Neural cell (in vitro differentiated cells): ENCODE results near the gene NCKAP5L. TPM values are rescaled to one million over a fixed set of nuclear protein-coding genes. Genes with fewer than 3 reads are reported as not detected.

Experiments
- H2AFZ ChIP-seq: fragments of 200-600, 300-800 bp; sonication (generic), shearing (Covaris generic); 2 replicates; pipeline ENCODE4 v1.6.0; 2014; ENCODE audit warnings: low read depth, mild to moderate bottlenecking, antibody characterized with exemption, low read length, moderate library complexity
- H3F3A ChIP-seq: fragments of 200-600 bp; shearing (Covaris generic); 2 replicates; pipeline ENCODE4 v1.6.1; 2016; ENCODE audit warnings: mild to moderate bottlenecking, moderate library complexity, mixed read lengths, antibody characterized with exemption, low read length; ENCODE audit not compliant: insufficient read depth, poor library complexity, severe bottlenecking
- H3K27ac ChIP-seq: fragments of 200-600, 300-800 bp; sonication (generic), shearing (Covaris generic); 2 replicates; pipeline ENCODE4 v1.5.1; 2014; ENCODE audit warnings: mild to moderate bottlenecking, low read length, moderate library complexity
- H3K27me3 ChIP-seq: fragments of 300-800, 200-600 bp; sonication (generic), shearing (Covaris generic); 2 replicates; pipeline ENCODE4 v1.6.0; 2014; ENCODE audit warnings: mild to moderate bottlenecking, low read depth, low read length, moderate library complexity; ENCODE audit not compliant: insufficient read depth
- H3K36me3 ChIP-seq: fragments of 300-800, 200-600 bp; sonication (generic), shearing (Covaris generic); 2 replicates; pipeline ENCODE4 v1.5.1; 2014; ENCODE audit warnings: mild to moderate bottlenecking, antibody characterized with exemption, low read length, moderate library complexity; ENCODE audit not compliant: insufficient read depth
- H3K4me2 ChIP-seq: fragments of 300-800, 200-600 bp; sonication (generic), shearing (Covaris generic); 2 replicates; pipeline ENCODE4 v1.6.0; 2014; ENCODE audit warnings: mild to moderate bottlenecking, low read length
- H3K4me3 ChIP-seq: fragments of 300-800, 200-600 bp; sonication (generic), shearing (Covaris generic); 2 replicates; pipeline ENCODE4 v1.5.1; 2014; ENCODE audit warnings: mild to moderate bottlenecking, low read length, moderate library complexity
- H3K79me2 ChIP-seq: fragments of 200-600 bp; shearing (Covaris generic); replicated peaks from 2 replicates; pipeline ENCODE4 v1.6.0; 2014; ENCODE audit warnings: mild to moderate bottlenecking, low read length, moderate library complexity; ENCODE audit not compliant: insufficient read depth
- H3K9ac ChIP-seq: fragments of 300-800, 200-600 bp; sonication (generic), shearing (Covaris generic); 2 replicates; pipeline ENCODE4 v1.6.1; 2016; ENCODE audit warnings: mild to moderate bottlenecking, low read length, mixed read lengths
- H3K9me2 ChIP-seq: fragments of 200-600 bp; shearing (Covaris generic); 2 replicates; pipeline ENCODE4 v1.6.1; 2016; ENCODE audit warnings: mild to moderate bottlenecking, low read length, mixed read lengths; ENCODE audit not compliant: insufficient read depth
- H3K9me3 ChIP-seq: fragments of 200-600, 300-800 bp; sonication (generic), shearing (Covaris generic); 2 replicates; pipeline ENCODE4 v1.6.1; 2016; ENCODE audit warnings: mild to moderate bottlenecking, mixed run types, low read length, moderate library complexity, mixed read lengths
- H4K20me1 ChIP-seq: fragments of 200-600 bp; shearing (Covaris generic); 2 replicates; pipeline ENCODE4 v1.6.1; 2016; ENCODE audit warnings: mild to moderate bottlenecking, mixed run types; ENCODE audit not compliant: insufficient read depth
- CTCF ChIP-seq: fragments of 450-650 bp; IDR thresholded peaks from 2 replicates; pipeline ENCODE4 v1.5.1; 2014; ENCODE audit warnings: antibody characterized with exemption, mild to moderate bottlenecking, moderate library complexity; ENCODE audit not compliant: poor library complexity, severe bottlenecking
- EP300 ChIP-seq: fragments of 450-650 bp; conservative IDR thresholded peaks from 2 replicates; pipeline ENCODE4 v1.6.1; 2014; ENCODE audit warnings: antibody characterized with exemption, mild to moderate bottlenecking, moderate library complexity; ENCODE audit not compliant: poor library complexity, severe bottlenecking
- EZH2 ChIP-seq: fragments of 200-600, 300-800 bp; shearing (Covaris generic), sonication (generic); IDR thresholded peaks from 2 replicates; pipeline ENCODE4 v1.6.1; 2014; ENCODE audit warnings: antibody characterized with exemption, low read length, borderline replicate concordance, mild to moderate bottlenecking; ENCODE audit not compliant: insufficient read depth, poor library complexity, severe bottlenecking
- MXI1 ChIP-seq: fragments of 450-650 bp; conservative IDR thresholded peaks from 2 replicates; pipeline ENCODE4 v1.6.1; 2014; ENCODE audit warnings: antibody characterized with exemption, mild to moderate bottlenecking; ENCODE audit not compliant: poor library complexity, severe bottlenecking
- POLR2AphosphoS5 ChIP-seq: IDR thresholded peaks from 2 replicates; pipeline ENCODE4 v1.6.1; 2012
- RAD21 ChIP-seq: fragments of 450-650 bp; conservative IDR thresholded peaks from 2 replicates; pipeline ENCODE4 v1.6.1; 2014; ENCODE audit warnings: antibody characterized with exemption, mild to moderate bottlenecking, moderate library complexity
- REST ChIP-seq: IDR thresholded peaks from 2 replicates; pipeline ENCODE4 v1.6.1; 2012; ENCODE audit warnings: borderline replicate concordance
- SMC3 ChIP-seq: fragments of 450-650 bp; conservative IDR thresholded peaks from 2 replicates; pipeline ENCODE4 v1.6.1; 2014; ENCODE audit warnings: antibody characterized with exemption, mild to moderate bottlenecking, moderate library complexity; ENCODE audit not compliant: poor library complexity
- TAF1 ChIP-seq: IDR thresholded peaks from 2 replicates; pipeline ENCODE4 v1.6.1; 2012; ENCODE audit warnings: low read depth
- polyA plus RNA-seq: library from polyadenylated mRNA; depleted of rRNA; stranded (reverse); fragments of >200 nt; gene quantifications from 2 replicates; pipeline ENCODE4 v1.2.3, GENCODE V29; 2014

Gene NCKAP5L
- polyA plus RNA-seq, 1 donor from 2014 or later, result 6.2 TPM

- Histone ChIP-seq H3K36me3 (no peaks in the 10 kb centered on the region), H3K79me2 (no peaks in the 10 kb centered on the region), H3K27ac (no peak overlapping the region), H3K27me3 (no peaks in the 10 kb centered on the region), H3K4me3 (no peak overlapping the region), H4K20me1 (no peaks in the 10 kb centered on the region), H3F3A (no peaks in the 10 kb centered on the region), H2AFZ (no peak overlapping the region), H3K9me2 (no peaks in the 10 kb centered on the region), H3K4me2 (no peak overlapping the region), H3K9ac (no peak overlapping the region), H3K9me3 (no peaks in the 10 kb centered on the region)
- TF ChIP-seq MXI1 (no peak), EZH2 (no peak)
Observed at GRCh38 chr12:49798934-49799333, 29.3 kb downstream of the NCKAP5L start.

GRCh38 chr12:49798248-49798647 is 30.0 kb downstream of the NCKAP5L start:
- H3K36me3 ChIP-seq, result no peaks in the 10 kb centered on the region
- H3K9me3 ChIP-seq, result no peaks in the 10 kb centered on the region
- H3F3A ChIP-seq, result no peaks in the 10 kb centered on the region
- TF ChIP-seq RAD21 (no peak), SMC3 (no peak), MXI1 (no peak), EZH2 (no peak), TAF1 (no peak), EP300 (no peak), POLR2AphosphoS5 (no peak), REST (no peak), CTCF (no peak)
- no peak overlapping the region for H2AFZ ChIP-seq
- no peak overlapping the region for H3K27ac ChIP-seq
- H3K79me2 ChIP-seq, result no peaks in the 10 kb centered on the region
- no peaks in the 10 kb centered on the region for H4K20me1 ChIP-seq
- H3K4me2 ChIP-seq, result no peak overlapping the region
- no peaks in the 10 kb centered on the region for H3K9me2 ChIP-seq
- H3K9ac ChIP-seq, result no peak overlapping the region
- H3K27me3 ChIP-seq, result no peaks in the 10 kb centered on the region
- no peak overlapping the region for H3K4me3 ChIP-seq

- Histone ChIP-seq H3K79me2 (no peaks in the 10 kb centered on the region), H3K9ac (no peak overlapping the region), H3K36me3 (no peaks in the 10 kb centered on the region), H3K27ac (no peak overlapping the region), H2AFZ (no peak overlapping the region), H3K4me2 (no peak overlapping the region), H3F3A (no peaks in the 10 kb centered on the region), H3K9me3 (no peaks in the 10 kb centered on the region), H4K20me1 (no peaks in the 10 kb centered on the region), H3K27me3 (no peaks in the 10 kb centered on the region), H3K4me3 (no peak overlapping the region), H3K9me2 (no peaks in the 10 kb centered on the region)
- TF ChIP-seq REST (no peak), CTCF (no peak), SMC3 (no peak), POLR2AphosphoS5 (no peak), MXI1 (no peak), EP300 (no peak), TAF1 (no peak), EZH2 (no peak), RAD21 (no peak)
Observed at GRCh38 chr12:49797449-49797776, 30.8 kb downstream of the NCKAP5L start.
